HG03066 (cell line): ENCODE measurements around the gene SAMHD1.
"Not testable (repeated sequence)": the region's sequence is repeated elsewhere in the genome, so short reads cannot be mapped to it uniquely, and the experiment has no call there.

Source experiments
- ATAC-seq: cut with Tn5 transposase; IDR thresholded peaks from one replicate; pipeline ENCODE4 v1.9.1; 2021; ENCODE audit warnings: low read depth; ENCODE audit not compliant: unreplicated experiment

The SAMHD1 gene

DNA sequence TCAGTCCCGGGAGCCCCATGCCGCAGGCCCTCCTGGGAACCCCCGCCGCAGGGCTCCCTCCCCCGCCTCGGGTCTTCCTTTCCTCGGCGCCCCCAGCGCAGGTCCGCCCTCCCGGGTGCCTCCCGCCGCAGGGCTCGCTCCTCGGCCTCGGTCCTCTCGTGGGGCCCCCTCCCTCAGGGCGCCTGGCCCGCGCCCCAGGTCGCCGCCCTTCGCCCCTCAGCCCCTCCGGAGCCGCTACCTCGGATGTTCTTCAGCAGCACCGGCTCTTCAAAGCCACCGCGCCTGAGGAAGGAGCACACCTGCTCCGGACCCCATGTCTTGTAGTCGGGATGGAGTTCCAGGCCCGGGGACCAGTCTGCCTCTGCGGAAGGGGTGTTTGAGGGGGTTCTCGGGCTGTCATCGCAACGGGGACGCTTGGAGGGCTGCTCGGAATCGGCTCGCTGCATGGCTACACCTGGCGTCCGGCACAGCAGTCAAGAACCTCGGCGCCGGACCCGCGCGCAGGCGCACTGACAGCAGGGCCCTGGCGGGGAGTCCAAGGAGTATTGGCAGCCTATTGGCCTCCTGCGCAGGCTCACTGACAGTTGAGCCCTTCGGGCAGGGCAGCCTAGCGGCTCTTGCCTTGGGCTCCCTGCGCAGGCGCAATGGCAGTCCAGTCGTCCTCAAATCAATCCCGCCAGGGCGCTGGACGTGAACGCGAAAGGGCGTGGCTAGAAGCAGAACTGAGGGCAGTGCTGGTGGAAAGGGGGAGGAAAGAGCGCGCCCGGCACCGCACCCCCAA, at the start of gene SAMHD1:
TSS of gene SAMHD1 (minus strand) at position 511 of the 781 bp plus-strand sequence. CDS start at position 446, 65 bp downstream.
- ATAC-seq = peak; percentile 93

DNA sequence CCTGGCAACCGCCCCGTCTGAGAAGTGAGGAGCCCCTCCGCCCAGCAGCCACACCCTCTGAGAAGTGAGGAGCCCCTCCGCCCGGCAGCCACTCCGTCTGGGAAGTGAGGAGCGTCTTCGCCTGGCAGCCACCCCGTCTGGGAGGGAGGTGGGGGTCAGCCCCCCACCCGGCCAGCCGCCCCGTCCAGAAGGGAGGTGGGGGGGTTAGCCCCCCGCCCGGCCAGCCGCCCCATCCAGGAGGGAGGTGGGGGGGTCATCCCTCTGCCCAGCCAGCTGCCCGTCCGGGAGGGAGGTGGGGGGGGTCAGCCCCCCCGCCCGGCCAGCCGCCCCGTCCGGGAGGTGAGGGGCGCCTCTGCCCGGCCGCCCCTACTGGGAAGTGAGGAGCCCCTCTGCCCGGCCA, 48.7 kb upstream of the SAMHD1 start:
- not testable (repeated sequence) for ATAC-seq

DNA sequence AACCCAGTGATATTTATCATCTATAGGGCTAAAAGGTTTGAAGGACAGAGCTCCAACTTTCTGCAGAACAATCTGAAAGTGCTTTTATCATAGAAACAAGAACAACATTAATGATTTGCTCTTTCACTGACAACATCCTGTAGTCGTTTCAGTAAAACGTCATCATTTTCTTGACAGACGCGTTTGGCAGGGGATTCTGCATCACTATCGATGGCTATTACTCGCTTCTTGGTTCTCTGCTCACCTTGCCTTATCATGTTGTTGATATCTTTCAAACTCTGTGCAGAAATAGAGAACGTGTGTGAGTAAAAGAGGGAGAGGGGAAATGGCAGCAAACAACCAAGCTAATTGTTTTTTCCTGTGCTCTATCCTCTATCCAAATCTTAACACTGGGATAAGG, 47.1 kb upstream of the SAMHD1 start:
- ATAC-seq = no peak

DNA sequence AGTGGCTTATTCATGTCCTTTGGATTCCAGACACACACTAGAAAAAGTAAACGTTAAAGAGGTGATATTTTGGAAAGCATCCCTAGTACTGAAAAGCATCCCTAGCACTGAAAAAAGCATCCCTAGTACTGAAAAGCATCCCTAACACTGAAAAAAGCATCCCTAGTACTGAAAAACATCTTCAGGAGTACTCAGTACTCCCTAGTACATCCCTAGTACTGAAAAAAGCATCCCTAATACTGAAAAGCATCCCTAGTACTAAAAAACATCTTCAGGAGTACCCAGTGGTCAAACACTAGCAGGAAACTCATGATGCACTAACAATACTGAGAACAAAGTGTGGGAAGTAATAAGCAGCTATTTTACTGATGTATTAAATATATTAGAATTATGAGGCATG, 45.6 kb upstream of the SAMHD1 start:
- no peak for ATAC-seq

- not testable (repeated sequence) for ATAC-seq
These were observed 42.7 kb upstream of the SAMHD1 start for GRCh38 chr20:36994221-36994620.

- no peak for ATAC-seq
These were observed 41.4 kb upstream of the SAMHD1 start for GRCh38 chr20:36992802-36993334.

DNA sequence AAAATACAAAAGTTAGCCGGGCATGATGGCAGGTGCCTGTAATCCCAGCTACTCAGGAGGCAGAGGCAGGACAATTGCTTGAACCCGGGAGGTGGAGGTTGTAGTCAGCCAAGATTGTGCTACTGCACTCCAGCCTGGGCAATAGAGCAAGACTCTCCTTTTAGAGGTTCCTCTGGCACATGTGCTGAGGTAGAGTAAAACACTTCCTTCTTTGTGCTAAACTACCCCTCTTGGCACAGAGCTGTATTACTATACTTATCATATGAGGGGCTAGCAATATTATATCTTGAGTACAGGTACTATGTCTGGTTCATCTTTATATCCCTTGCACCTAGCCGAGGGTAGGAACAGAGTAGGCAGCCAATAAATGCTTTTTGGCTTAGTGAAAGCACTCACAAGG, 40.2 kb upstream of the SAMHD1 start:
- no peak for ATAC-seq

- no peak for ATAC-seq
These were observed 38.3 kb upstream of the SAMHD1 start for GRCh38 chr20:36989797-36990196.

DNA sequence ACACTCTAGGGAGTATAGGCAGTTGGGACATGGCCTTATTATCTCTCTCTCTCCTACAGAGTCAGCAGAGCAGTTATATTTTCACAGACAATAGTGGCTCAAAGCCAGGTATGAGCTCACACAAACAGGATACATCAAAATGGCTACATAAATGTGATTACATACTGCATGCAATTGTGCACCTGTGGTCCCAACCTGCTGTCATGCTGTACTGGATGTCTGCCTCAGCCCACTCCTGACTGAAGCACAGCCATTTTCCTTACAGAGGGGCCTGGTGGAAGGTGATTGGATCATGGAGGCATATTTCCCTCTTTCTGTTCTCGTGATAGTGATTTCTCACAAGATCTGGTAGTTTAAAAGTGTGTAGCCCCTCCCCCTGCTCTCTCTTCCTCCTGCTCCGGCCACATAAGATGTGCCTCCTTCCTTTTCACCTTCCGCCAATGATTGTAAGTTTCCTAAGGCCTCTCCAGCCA, 37.0 kb upstream of the SAMHD1 start:
- no peak for ATAC-seq

- ATAC-seq = no peak
These were observed 32.7 kb upstream of the SAMHD1 start for GRCh38 chr20:36984257-36984638.

- ATAC-seq = no peak
These were observed 23.8 kb upstream of the SAMHD1 start for GRCh38 chr20:36975099-36975818.

DNA sequence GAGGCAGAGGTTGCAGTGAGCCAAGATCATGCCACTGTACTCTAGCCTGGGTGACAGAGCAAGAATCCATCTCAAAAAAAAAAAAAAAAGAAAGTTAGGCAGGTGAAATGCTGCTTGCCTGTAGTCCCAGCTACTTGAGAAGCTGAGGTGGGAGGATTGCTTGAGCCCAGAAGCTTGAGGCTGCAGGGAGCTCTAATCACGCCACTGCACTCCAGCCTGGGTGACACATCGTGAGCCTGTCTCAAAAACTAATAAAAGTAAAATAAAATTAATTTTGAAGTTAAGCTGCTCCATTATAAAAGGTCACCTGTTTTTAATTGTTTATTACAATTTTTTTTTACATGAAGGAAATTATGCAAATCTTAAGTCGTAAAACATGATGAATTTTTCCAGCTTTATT, 23.2 kb upstream of the SAMHD1 start:
- no peak for ATAC-seq

DNA sequence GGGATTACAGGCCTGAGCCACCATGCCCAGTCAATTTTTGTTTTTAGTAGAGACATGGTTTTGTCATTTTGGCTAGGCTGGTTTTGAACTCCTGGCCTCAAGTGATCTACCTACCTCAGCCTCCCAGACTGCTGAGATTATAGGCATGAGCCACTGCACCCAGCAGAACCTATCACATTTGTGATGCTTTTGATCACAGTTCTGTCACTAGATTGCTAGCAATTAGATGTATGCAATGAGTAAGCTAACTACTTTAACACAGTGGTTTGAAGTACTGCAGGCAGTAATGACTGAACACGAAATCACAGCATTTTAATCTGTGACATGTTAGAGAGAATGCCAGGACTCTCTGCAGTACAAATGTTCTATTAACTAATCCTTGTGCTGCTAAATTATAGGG, 19.6 kb upstream of the SAMHD1 start:
- ATAC-seq = no peak

- ATAC-seq = no peak
These were observed 18.1 kb upstream of the SAMHD1 start for GRCh38 chr20:36969478-36970186.

DNA sequence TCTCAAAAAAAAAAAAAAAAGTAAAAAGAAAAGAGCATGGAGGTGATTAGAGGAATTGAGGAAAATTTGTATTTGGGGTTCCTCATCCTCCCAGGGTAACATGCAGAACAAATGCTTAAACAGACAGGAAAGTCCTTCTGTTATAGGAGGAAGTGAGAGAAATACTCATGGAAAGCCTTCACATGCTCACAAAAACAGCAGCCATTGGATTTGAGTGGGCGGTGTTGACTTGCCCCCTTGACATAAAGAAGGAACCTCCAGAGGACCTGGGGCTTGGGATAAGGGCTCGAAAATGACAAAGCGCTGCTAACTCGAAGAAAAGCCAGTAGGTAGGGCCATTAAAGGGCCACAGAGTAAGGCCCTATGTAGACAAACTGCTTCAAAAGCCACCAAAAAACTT, 17.5 kb upstream of the SAMHD1 start:
- ATAC-seq = no peak

GRCh38 chr20:36967636-36968035, 16.1 kb upstream of the SAMHD1 start:
- no peak for ATAC-seq

GRCh38 chr20:36966965-36967364, 15.5 kb upstream of the SAMHD1 start:
- ATAC-seq = not testable (repeated sequence)

- not testable (repeated sequence) for ATAC-seq
These were observed 10.9 kb upstream of the SAMHD1 start for GRCh38 chr20:36962354-36962941.

GRCh38 chr20:36959242-36959641, 7.7 kb upstream of the SAMHD1 start:
- ATAC-seq = no peak

GRCh38 chr20:36957875-36958667, 6.6 kb upstream of the SAMHD1 start:
- ATAC-seq = no peak
